GM18858 (cell line): ENCODE results near the gene PIAS4.

ENCODE experiments used
- ATAC-seq: cut with Tn5 transposase; IDR thresholded peaks from one replicate; pipeline ENCODE4 v1.9.1; 2021; ENCODE audit not compliant: unreplicated experiment

PIAS4 gene

GRCh38 chr19:4042064-4042730, 34.7 kb downstream of the PIAS4 start:
- no peak for ATAC-seq

- no peak for ATAC-seq
These were observed 35.2 kb downstream of the PIAS4 start for GRCh38 chr19:4042731-4043082.

DNA sequence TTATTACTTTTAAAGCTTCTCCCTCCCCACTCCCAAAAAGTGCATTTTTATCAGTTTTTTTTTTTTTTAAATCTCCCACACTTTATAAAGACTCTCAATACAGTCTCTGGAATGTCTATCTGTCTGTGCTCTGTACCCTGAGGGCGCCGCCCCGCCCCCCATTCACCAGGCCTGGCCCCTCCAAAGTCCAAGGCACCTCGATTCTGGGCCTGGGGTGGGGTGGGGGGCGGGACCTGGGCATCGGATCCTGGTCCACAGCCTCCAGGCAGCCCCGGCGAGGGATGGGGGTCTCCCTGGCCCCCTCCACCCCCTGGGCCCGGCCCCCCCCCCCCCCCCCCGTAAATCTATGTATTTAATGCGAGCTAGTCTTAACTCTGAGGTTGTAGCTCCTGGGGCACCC, 35.9 kb downstream of the PIAS4 start:
- ATAC-seq, result no peak

DNA sequence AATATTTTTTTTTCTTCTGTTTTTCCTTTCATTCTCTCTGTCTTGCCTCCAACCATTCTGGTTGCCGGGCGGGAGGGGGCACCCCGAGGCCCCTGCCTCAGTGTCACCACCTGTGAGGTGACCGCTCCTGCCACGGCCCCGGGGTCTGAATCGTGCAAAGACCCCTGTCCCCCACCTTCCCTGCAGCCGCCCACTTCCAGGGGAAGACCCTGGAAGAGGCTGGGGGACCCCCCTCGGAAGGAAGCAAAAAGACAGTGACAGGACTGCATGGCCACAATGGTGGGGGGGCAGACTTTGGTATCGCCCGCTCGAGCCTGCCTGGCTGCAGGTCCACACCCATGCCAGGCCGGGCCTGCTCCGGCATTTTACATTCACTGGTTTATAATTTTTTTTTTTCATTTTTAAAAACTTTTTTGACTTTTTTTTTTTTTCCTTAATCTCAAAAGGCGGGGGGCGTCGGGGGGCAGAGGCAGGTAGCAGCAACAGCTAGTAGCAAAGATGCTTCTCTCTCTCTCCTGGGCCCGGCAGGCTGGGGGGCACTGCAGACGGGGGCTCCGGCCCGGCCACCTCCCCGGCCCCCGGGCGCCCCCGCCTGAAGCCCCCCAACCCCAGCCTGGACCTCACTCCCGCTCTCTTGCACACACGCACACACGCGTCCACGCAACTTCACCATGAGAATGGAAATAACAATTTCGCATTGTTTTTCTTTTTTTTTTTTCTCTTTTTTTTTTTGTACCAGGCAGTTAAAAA, 36.6 kb downstream of the PIAS4 start:
- ATAC-seq, result no peak

- ATAC-seq, result no peak
These were observed 37.5 kb downstream of the PIAS4 start for GRCh38 chr19:4044990-4045465.

DNA sequence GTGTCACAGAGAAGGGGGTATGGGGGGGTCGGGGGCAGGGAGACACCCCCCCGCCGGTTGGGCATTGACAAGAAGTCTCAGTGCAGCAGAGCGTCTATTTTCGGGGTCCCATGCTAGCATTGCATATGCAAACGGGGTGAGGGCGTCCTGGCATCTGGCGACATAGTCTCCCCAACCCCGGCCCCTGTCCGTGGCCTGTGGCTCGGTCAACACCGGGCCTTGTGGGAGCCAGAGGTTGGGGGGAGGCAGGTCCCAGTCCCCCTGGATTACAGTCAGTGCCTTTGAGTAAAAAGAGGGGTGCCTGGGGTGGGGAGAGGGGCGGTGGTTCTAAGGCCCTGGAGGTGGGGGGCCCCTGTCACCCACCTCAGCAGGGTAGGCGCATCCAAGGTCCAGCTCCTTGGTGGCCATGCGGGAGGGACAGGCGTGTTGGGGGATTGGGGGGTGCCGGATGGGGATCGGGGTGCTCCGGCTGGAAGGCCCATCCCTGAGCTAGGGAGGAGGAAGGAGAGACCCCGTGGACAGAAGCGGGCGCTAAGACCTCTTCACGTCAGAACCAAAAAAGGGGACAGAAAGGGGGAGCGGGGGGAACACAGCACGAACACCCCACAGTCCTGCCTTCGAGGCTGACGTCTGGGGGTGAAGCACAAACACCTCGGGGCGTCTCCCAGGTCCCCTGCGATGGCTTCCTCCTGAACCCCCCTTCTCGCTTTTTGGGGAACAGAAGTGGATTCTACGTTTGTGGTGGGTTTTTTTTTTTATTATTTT, 38.2 kb downstream of the PIAS4 start:
- no peak for ATAC-seq

- no peak for ATAC-seq
These were observed 38.8 kb downstream of the PIAS4 start for GRCh38 chr19:4046362-4046691.

DNA sequence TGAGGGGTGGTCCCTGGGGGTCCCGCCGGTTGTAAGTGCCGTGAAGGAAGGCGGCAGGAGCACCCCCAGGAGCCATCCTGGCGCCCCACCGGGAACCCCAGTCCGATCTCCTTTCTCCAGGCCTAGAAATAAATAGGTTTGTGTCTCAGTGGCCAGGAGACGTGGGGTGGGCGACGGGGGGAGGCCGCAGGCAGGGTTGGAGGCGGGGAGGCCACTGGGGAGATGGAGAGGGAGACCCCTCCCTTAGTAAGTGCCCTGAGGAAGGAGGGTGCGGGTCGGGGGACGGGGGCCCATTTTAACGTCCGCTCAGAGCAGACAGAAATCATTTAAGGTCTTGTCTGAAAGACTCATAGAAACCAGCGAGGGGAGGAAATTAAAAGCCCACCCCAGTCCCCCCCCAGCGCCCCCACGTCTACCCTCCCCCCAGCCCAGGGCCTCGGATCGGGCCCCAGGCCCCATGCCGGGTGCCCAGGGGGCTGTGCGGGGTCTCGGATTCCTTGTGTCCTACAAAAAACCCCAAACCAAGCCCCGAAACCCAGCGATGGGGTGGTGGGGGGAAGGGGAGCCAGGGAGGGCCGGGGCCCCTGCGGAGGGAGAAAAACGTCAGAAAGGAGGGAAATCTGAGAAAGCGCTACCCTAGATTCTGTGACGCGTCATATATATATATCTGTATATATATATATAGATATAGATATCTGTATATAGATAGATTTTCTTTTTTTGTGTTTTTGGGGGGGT, 39.6 kb downstream of the PIAS4 start:
- ATAC-seq, result no peak

DNA sequence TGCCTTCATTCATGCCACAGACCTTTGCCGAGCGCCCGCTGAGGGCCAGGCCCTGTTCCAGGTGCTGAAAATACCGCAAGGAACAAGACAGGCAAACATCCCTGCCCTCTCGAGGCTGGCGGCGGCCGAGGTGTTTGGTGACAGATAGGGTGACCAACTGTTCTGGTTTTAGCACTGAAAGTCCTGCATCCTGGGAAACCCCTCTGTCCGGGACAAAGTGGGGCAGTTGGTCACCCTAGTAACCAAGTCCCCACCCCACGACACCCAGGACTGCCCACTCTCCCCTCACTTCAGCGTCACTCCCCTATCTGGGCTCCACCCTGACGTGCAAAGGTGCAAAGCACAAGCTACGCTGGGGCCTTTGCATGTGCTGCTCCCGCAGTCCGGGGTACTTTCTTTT, 41.9 kb downstream of the PIAS4 start:
- ATAC-seq, result no peak

- no peak for ATAC-seq
These were observed 43.9 kb downstream of the PIAS4 start for GRCh38 chr19:4051175-4052101.

- ATAC-seq, result no peak
These were observed 44.8 kb downstream of the PIAS4 start for GRCh38 chr19:4052114-4052992.

GRCh38 chr19:4052993-4053422, 45.5 kb downstream of the PIAS4 start:
- no peak for ATAC-seq

- ATAC-seq, result no peak
These were observed 46.1 kb downstream of the PIAS4 start for GRCh38 chr19:4053423-4054324.

GRCh38 chr19:4054441-4055208, 47.1 kb downstream of the PIAS4 start:
- ATAC-seq, result no peak

- ATAC-seq, result no peak
These were observed 47.6 kb downstream of the PIAS4 start for GRCh38 chr19:4055209-4055552.

DNA sequence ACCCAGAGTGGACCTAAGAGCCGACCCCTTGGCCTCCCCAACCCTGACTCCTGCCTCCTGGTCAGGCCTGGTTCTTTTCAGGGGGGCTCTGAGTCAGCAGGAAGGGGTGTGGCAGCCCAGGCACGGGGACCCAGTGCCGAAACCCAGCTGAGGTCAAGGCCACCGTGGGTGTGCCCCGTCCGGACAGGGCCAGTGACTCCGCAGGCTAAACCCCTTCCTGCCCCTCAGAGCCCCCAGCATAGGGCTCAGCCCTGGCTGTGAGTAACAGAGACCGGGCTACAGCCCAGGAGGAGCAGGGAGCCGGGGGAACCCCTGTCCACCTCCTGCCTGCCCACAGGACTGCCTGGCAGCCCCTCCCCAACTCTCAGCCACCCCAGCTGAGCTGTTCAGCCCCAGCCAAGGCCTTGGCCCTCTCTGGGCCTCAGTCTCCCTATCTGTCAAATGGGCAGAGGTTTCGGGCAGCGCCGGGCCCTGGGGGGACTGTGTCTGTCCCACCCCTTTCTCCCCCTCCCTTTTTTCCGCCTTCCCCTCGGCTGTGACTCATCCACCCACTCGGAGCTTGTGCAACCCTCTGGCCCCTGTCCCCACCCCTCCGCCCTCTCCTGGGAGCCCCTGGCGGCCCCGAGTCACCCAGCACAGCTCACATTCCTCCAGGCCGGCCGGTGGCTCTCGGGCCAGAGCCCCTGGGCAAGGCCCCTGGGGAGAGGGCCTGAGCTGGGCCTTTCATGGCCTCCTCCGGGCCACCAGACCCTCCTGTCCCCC, 50.6 kb downstream of the PIAS4 start:
- ATAC-seq, result no peak
